A673 (cell line): Measurements from ENCODE around the gene H1-8. TPM values are rescaled to one million over a fixed set of nuclear protein-coding genes. Genes with fewer than 3 reads are reported as not detected.

Source experiments
- BruUV-seq: library from RNA; stranded (reverse); fragments of 400-500 nt; replicated peaks from 2 replicates; lab custom pipeline; 2021; lab: Mats Ljungman, UMichigan
- CTCF ChIA-PET: fragments of 300-600 bp; sonication (Branson Sonifier 250); formaldehyde crosslinking; loops from one replicate; lab custom pipeline; 2022; ENCODE audit warnings: antibody characterized with exemption; lab: Charles Lee
- POLR2A ChIA-PET: fragments of 300-600 bp; sonication (Branson Sonifier 250); formaldehyde crosslinking; loops from one replicate; lab custom pipeline; 2022; ENCODE audit warnings: antibody characterized with exemption; ENCODE audit not compliant: low non-redundant PET; lab: Charles Lee
- DNase-seq: peaks from one replicate; pipeline ENCODE4 v3.0.0-alpha.2; 2015; ENCODE audit warnings: low spot score
- H3K27ac ChIP-seq: fragments of 200-600 bp; sonication (generic); 2 replicates; pipeline ENCODE4 v1.5.1; 2016; ENCODE audit warnings: mixed run types, low read depth, mild to moderate bottlenecking, mixed read lengths, antibody characterized with exemption, low read length; ENCODE audit not compliant: poor library complexity, severe bottlenecking
- H3K27me3 ChIP-seq: fragments of 200-600 bp; sonication (generic); replicated peaks from 2 replicates; pipeline ENCODE4 v1.6.1; 2017; ENCODE audit warnings: mixed run types, low read depth, mild to moderate bottlenecking, mixed read lengths, antibody characterized with exemption, low read length; ENCODE audit not compliant: insufficient read depth, poor library complexity
- H3K36me3 ChIP-seq: fragments of 200-600 bp; sonication (generic); 2 replicates; pipeline ENCODE4 v1.6.1; 2016; ENCODE audit warnings: mixed run types, mild to moderate bottlenecking, mixed read lengths, antibody characterized with exemption, low read length; ENCODE audit not compliant: insufficient read depth, poor library complexity, severe bottlenecking
- H3K4me1 ChIP-seq: fragments of 200-600 bp; sonication (generic); 2 replicates; pipeline ENCODE4 v1.6.1; 2017; ENCODE audit warnings: mixed run types, mild to moderate bottlenecking, mixed read lengths, antibody characterized with exemption, low read length; ENCODE audit not compliant: insufficient read depth, poor library complexity, severe bottlenecking
- H3K4me3 ChIP-seq: fragments of 200-600 bp; sonication (generic); 2 replicates; pipeline ENCODE4 v1.5.1; 2016; ENCODE audit warnings: low read depth, mixed run types, mild to moderate bottlenecking, mixed read lengths, low read length; ENCODE audit not compliant: poor library complexity, severe bottlenecking
- H3K9me3 ChIP-seq: fragments of 200-600 bp; sonication (generic); 2 replicates; pipeline ENCODE4 v1.6.1; 2016; ENCODE audit warnings: mixed run types, low read depth, mild to moderate bottlenecking, mixed read lengths, antibody characterized with exemption, low read length; ENCODE audit not compliant: poor library complexity, severe bottlenecking
- CTCF ChIP-seq: fragments of 300-800, 200-600 bp; sonication (generic); conservative IDR thresholded peaks from 2 replicates; pipeline ENCODE4 v1.5.1; 2017; ENCODE audit warnings: low read depth, mild to moderate bottlenecking, antibody characterized with exemption, low read length, moderate library complexity, mixed read lengths
- EZH2 ChIP-seq: fragments of 200-600 bp; sonication (generic); IDR thresholded peaks from 2 replicates; pipeline ENCODE4 v1.6.1; 2017; ENCODE audit warnings: borderline replicate concordance, low read depth, mild to moderate bottlenecking, mixed read lengths, antibody characterized with exemption, low read length; ENCODE audit not compliant: poor library complexity, severe bottlenecking
- intact Hi-C: fragments of 100-400 bp; cut with micrococcal nuclease; formaldehyde crosslinking; loops from one replicate; pipeline ENCODE4 v1.10.0; 2022; ENCODE audit not compliant: unreplicated experiment
- total RNA-seq: library from RNA; stranded (reverse); gene quantifications from 2 replicates; pipeline ENCODE4 v1.2.3, GENCODE V29; 2021

Gene H1-8
- total RNA-seq, 1 experiment from 2014 or later, result not detected

GRCh38 chr3:129519896-129520715 is 22.9 kb upstream of the H1-8 start:
- Histone ChIP-seq H3K9me3 (no peaks in the 10 kb centered on the region), H3K36me3 (no peaks in the 10 kb centered on the region), H3K4me3 (no peak overlapping the region), H3K4me1 (no peaks in the 10 kb centered on the region), H3K27ac (no peak overlapping the region), H3K27me3 (no peaks in the 10 kb centered on the region)
- BruUV-seq, result no TSS peak
- CTCF ChIA-PET, result no interaction called here
- POLR2A ChIA-PET, result no interaction called here
- intact Hi-C loops, result no loop called here
- DNase-seq, result no peak
- TF ChIP-seq CTCF, result no peak
- TF ChIP-seq EZH2, result no peak

GRCh38 chr3:129520960-129521359 is 22.0 kb upstream of the H1-8 start:
- CTCF ChIA-PET, result no interaction called here
- TF ChIP-seq EZH2, result no peak
- no peak for TF ChIP-seq CTCF
- no peaks in the 10 kb centered on the region for H3K4me1 ChIP-seq
- no peak overlapping the region for H3K4me3 ChIP-seq
- POLR2A ChIA-PET, result no interaction called here
- no TSS peak for BruUV-seq
- no peak for DNase-seq
- no peaks in the 10 kb centered on the region for H3K27me3 ChIP-seq
- no peaks in the 10 kb centered on the region for H3K36me3 ChIP-seq
- intact Hi-C loops, result no loop called here
- H3K9me3 ChIP-seq, result no peaks in the 10 kb centered on the region
- H3K27ac ChIP-seq, result no peak overlapping the region

GRCh38 chr3:129521611-129522010 is 21.4 kb upstream of the H1-8 start:
- Histone ChIP-seq H3K36me3 (no peaks in the 10 kb centered on the region), H3K9me3 (no peaks in the 10 kb centered on the region), H3K4me1 (no peaks in the 10 kb centered on the region), H3K27ac (no peak overlapping the region), H3K4me3 (no peak overlapping the region), H3K27me3 (no peaks in the 10 kb centered on the region)
- BruUV-seq, result no TSS peak
- DNase-seq, result no peak
- TF ChIP-seq EZH2 (no peak), CTCF (no peak)
- intact Hi-C loops, result no loop called here
- ChIA-PET POLR2A (no interaction called here), CTCF (no interaction called here)
